ENCODE data around the gene LBH. TPM values are rescaled to one million over a fixed set of nuclear protein-coding genes. Genes with fewer than 3 reads are reported as not detected.

The LBH gene
- total and polyA plus RNA-seq, 2 of the 13 experiments (the other 11 are each of a cell fraction or from before 2014, with no cell fraction given) = 0.09 to 0.25 TPM

DNA sequence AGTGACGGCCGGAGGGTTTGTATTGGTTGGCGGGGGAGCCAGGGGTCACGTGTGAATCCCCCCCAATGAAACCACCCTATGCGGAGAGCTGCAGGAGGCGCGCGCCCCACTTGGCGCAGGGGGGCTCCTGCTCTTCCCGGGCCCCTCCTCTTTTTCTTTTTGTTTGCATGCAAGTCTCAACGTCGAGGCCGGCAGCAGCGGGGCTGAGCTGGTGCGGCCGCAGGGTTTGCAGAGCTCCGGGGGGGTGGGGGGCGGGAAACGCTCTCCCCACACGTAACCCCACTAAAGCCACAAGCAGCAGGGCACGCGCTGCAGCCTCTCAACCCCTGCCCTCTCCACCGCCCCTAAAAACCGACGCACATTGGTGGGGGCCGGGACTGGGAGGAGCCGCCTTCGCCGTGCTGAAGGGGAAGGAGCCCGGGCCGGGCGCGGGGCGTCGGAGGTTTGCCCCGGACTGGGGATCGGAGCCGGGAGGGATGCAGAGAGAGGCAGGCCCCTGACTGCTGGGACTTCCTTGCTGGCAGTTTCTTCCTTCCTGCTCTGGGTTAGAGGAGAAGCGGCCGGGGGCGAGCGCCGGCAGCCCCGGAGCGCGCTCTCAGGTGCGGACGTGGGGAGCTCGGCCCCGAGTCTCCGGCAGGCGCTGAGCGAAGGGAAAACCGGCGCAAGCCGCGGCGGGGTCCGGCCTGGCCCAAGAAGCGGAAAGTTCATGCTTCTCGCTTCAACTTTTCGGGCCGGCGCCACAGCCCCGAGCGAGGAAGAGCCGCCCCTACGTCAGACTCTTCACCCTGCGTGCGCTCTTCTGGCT, 864 bp downstream of the LBH start (continued):
- 0 out of 2 replicates have a peak, but pooled peaks have one; percentile 35 for TF ChIP-seq ZNF598 (CRISPR knock-in tag; IDR thresholded peaks at IDR 0.05; ENCODE audit: borderline replicate concordance)
- TF ChIP-seq, protein P1, sequence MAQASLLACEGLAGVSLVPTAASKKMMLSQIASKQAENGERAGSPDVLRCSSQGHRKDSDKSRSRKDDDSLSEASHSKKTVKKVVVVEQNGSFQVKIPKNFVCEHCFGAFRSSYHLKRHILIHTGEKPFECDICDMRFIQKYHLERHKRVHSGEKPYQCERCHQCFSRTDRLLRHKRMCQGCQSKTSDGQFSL (CRISPR knock-in tag; IDR thresholded peaks at IDR 0.05) = no peak
- no peak for TF ChIP-seq SMAD3 (CRISPR knock-in tag; IDR thresholded peaks at IDR 0.05)
- no peak for TF ChIP-seq MAZ (IDR thresholded peaks at IDR 0.05; ENCODE audit: borderline replicate concordance, low read depth, low read length)
- TF ChIP-seq MAZ (CRISPR knock-in tag; IDR thresholded peaks at IDR 0.05; ENCODE audit: low read depth) = peak; percentile 39; the same call in 1 of the 2 replicates
- no peak for TF ChIP-seq PPARG (CRISPR knock-in tag; conservative IDR thresholded peaks at IDR 0.05)
- TF ChIP-seq ATF1 (CRISPR knock-in tag; IDR thresholded peaks at IDR 0.05) = no peak
- TF ChIP-seq RBM39 (IDR thresholded peaks at IDR 0.05; ENCODE audit: low read depth, low read length, poor library complexity, severe bottlenecking) = no peak
- TF ChIP-seq, protein P2, sequence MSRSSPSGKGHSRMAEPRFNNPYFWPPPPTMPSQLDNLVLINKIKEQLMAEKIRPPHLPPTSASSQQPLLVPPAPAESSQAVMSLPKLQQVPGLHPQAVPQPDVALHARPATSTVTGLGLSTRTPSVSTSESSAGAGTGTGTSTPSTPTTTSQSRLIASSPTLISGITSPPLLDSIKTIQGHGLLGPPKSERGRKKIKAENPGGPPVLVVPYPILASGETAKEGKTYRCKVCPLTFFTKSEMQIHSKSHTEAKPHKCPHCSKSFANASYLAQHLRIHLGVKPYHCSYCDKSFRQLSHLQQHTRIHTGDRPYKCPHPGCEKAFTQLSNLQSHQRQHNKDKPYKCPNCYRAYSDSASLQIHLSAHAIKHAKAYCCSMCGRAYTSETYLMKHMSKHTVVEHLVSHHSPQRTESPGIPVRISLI (CRISPR knock-in tag; IDR thresholded peaks at IDR 0.05; ENCODE audit: borderline replicate concordance) = no peak
- TF ChIP-seq ZNF550 (CRISPR knock-in tag; IDR thresholded peaks at IDR 0.05; ENCODE audit: borderline replicate concordance) = no peak
- no peak for TF ChIP-seq ZNF563 (CRISPR knock-in tag; IDR thresholded peaks at IDR 0.05)
- TF ChIP-seq, protein P3, sequence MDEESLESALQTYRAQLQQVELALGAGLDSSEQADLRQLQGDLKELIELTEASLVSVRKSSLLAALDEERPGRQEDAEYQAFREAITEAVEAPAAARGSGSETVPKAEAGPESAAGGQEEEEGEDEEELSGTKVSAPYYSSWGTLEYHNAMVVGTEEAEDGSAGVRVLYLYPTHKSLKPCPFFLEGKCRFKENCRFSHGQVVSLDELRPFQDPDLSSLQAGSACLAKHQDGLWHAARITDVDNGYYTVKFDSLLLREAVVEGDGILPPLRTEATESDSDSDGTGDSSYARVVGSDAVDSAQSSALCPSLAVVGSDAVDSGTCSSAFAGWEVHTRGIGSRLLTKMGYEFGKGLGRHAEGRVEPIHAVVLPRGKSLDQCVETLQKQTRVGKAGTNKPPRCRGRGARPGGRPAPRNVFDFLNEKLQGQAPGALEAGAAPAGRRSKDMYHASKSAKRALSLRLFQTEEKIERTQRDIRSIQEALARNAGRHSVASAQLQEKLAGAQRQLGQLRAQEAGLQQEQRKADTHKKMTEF (CRISPR knock-in tag; IDR thresholded peaks at IDR 0.05) = no peak
- no peak for TF ChIP-seq ZSCAN25 (CRISPR knock-in tag; IDR thresholded peaks at IDR 0.05)
- TF ChIP-seq ZFP1 (CRISPR knock-in tag; IDR thresholded peaks at IDR 0.05) = no peak
- peak; percentile 68 for TF ChIP-seq ZNF777 (CRISPR knock-in tag; IDR thresholded peaks at IDR 0.05)
- TF ChIP-seq HOXD1 (CRISPR knock-in tag; IDR thresholded peaks at IDR 0.05) = no peak
- no peak for TF ChIP-seq ZNF333 (CRISPR knock-in tag; IDR thresholded peaks at IDR 0.05; ENCODE audit: borderline replicate concordance)
- TF ChIP-seq MAFK (conservative IDR thresholded peaks at IDR 0.05 in 1 of 2, IDR thresholded peaks at IDR 0.05 in 1 of 2; ENCODE audit: low read length in 2 of 2) = no peak
- TF ChIP-seq, protein P4, sequence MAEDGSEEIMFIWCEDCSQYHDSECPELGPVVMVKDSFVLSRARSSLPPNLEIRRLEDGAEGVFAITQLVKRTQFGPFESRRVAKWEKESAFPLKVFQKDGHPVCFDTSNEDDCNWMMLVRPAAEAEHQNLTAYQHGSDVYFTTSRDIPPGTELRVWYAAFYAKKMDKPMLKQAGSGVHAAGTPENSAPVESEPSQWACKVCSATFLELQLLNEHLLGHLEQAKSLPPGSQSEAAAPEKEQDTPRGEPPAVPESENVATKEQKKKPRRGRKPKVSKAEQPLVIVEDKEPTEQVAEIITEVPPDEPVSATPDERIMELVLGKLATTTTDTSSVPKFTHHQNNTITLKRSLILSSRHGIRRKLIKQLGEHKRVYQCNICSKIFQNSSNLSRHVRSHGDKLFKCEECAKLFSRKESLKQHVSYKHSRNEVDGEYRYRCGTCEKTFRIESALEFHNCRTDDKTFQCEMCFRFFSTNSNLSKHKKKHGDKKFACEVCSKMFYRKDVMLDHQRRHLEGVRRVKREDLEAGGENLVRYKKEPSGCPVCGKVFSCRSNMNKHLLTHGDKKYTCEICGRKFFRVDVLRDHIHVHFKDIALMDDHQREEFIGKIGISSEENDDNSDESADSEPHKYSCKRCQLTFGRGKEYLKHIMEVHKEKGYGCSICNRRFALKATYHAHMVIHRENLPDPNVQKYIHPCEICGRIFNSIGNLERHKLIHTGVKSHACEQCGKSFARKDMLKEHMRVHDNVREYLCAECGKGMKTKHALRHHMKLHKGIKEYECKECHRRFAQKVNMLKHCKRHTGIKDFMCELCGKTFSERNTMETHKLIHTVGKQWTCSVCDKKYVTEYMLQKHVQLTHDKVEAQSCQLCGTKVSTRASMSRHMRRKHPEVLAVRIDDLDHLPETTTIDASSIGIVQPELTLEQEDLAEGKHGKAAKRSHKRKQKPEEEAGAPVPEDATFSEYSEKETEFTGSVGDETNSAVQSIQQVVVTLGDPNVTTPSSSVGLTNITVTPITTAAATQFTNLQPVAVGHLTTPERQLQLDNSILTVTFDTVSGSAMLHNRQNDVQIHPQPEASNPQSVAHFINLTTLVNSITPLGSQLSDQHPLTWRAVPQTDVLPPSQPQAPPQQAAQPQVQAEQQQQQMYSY (CRISPR knock-in tag; IDR thresholded peaks at IDR 0.05) = no peak
- no peak for TF ChIP-seq ZNF282 (IDR thresholded peaks at IDR 0.05; ENCODE audit: partially characterized antibody)
- TF ChIP-seq SP4 (CRISPR knock-in tag; IDR thresholded peaks at IDR 0.05) = no peak
- TF ChIP-seq, protein P5, sequence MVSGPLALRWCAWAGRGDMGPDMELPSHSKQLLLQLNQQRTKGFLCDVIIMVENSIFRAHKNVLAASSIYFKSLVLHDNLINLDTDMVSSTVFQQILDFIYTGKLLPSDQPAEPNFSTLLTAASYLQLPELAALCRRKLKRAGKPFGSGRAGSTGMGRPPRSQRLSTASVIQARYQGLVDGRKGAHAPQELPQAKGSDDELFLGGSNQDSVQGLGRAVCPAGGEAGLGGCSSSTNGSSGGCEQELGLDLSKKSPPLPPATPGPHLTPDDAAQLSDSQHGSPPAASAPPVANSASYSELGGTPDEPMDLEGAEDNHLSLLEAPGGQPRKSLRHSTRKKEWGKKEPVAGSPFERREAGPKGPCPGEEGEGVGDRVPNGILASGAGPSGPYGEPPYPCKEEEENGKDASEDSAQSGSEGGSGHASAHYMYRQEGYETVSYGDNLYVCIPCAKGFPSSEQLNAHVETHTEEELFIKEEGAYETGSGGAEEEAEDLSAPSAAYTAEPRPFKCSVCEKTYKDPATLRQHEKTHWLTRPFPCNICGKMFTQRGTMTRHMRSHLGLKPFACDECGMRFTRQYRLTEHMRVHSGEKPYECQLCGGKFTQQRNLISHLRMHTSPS (CRISPR knock-in tag; IDR thresholded peaks at IDR 0.05; ENCODE audit: low read depth) = no peak
